Measurements from ENCODE around the gene TNRC18.

- TF ChIP-seq POLR2A (IDR thresholded peaks at IDR 0.05) = no peak
- no peak for TF ChIP-seq POLR2AphosphoS5 (IDR thresholded peaks at IDR 0.05)
These were observed 29.4 kb upstream of the TNRC18 start for GRCh38 chr7:5452937-5453540.
